HepG2 (cell line): ENCODE data around the gene KIRREL2. TPM values are rescaled to one million over a fixed set of nuclear protein-coding genes. Genes with fewer than 3 reads are reported as not detected.

Source experiments
- ATAC-seq: fragments of 200-7000 bp; cut with Tn5 transposase; 3 replicates; pipeline ENCODE4 v1.9.1; 2020; ENCODE audit warnings: mild to moderate bottlenecking, moderate library complexity
- BruUV-seq: library from RNA; stranded (reverse); fragments of 400-500 nt; replicated peaks from 2 replicates; lab custom pipeline; 2021; lab: Mats Ljungman, UMichigan
- CTCF ChIA-PET: fragments of 300-600 bp; formaldehyde crosslinking; extraction: SDS; loops from one replicate; lab custom pipeline; 2021; ENCODE audit warnings: low total read pairs, inconsistent platforms, low intra/inter-chr PET ratio; lab: Yijun Ruan, JAX
- POLR2A ChIA-PET: fragments of 350-600 bp; sonication (Branson Sonifier 250); formaldehyde crosslinking; loops from one replicate; lab custom pipeline; 2020; ENCODE audit warnings: antibody characterized with exemption, inconsistent platforms; lab: Yijun Ruan, JAX
- DNase-seq: peaks from one replicate; pipeline ENCODE4 v3.0.0-alpha.2; 2015; ENCODE audit warnings: low spot score
- FAIRE-seq: peaks from 3 replicates; lab custom pipeline; 2011; peaks lifted over from hg19 to GRCh38; lab: Jason Lieb, UNC
- H2AFZ ChIP-seq: one replicate; pipeline ENCODE4 v1.6.1; 2011; ENCODE audit warnings: low read length, inconsistent platforms
- H3K27ac ChIP-seq: fragments of 300-600 bp; 3 replicates; pipeline ENCODE4 v1.8.0; 2011; ENCODE audit warnings: mixed run types, mild to moderate bottlenecking, mixed read lengths, low read length, inconsistent platforms; ENCODE audit not compliant: insufficient read depth; ENCODE audit errors: extremely low read length
- H3K27me3 ChIP-seq, 2 experiments: fragments of 200-600 bp in 1 of 2; 2 replicates in 1 of 2; 3 replicates in 1 of 2; pipeline versions ENCODE4 v1.6.0 to v1.8.0; 2011; ENCODE audit warnings: low read length in 2 of 2, mild to moderate bottlenecking in 2 of 2, moderate library complexity in 2 of 2, inconsistent platforms in 1 of 2; ENCODE audit not compliant: insufficient read depth in 2 of 2, control insufficient read depth in 1 of 2
- H3K36me3 ChIP-seq, 2 experiments: fragments of 200-600 bp in 1 of 2; replicated peaks in 1 of 2; 2 replicates in 1 of 2; 3 replicates in 1 of 2; pipeline versions ENCODE4 v1.5.1 to v1.8.0; 2011; ENCODE audit warnings: low read length in 2 of 2, inconsistent platforms in 1 of 2; ENCODE audit not compliant: insufficient read depth in 2 of 2, control insufficient read depth in 1 of 2
- H3K4me1 ChIP-seq: 2 replicates; pipeline ENCODE4 v1.5.1; 2012; ENCODE audit warnings: low read length, inconsistent platforms; ENCODE audit not compliant: insufficient read depth
- H3K4me2 ChIP-seq: 2 replicates; pipeline ENCODE4 v1.6.0; 2011; ENCODE audit warnings: low read depth, low read length, inconsistent platforms
- H3K4me3 ChIP-seq, 3 experiments: fragments of 200-600 bp in 1 of 3; sonication (generic), shearing (Covaris generic) in 1 of 3; replicated peaks in 1 of 3; 2 replicates each; pipeline ENCODE4 v1.5.1; 2011 to 2016; ENCODE audit warnings: low read length in 3 of 3, inconsistent platforms in 2 of 3, low read depth in 2 of 3, mild to moderate bottlenecking in 2 of 3, control low read depth in 1 of 3, mixed read lengths in 1 of 3; ENCODE audit not compliant: insufficient read depth in 1 of 3
- H3K79me2 ChIP-seq: one replicate; pipeline ENCODE4 v1.6.1; 2011; ENCODE audit warnings: low read length, inconsistent platforms; ENCODE audit not compliant: insufficient read depth
- H3K9ac ChIP-seq: 2 replicates; pipeline ENCODE4 v1.6.0; 2011; ENCODE audit warnings: mild to moderate bottlenecking, low read depth, low read length, inconsistent platforms; ENCODE audit not compliant: insufficient read depth
- H3K9me3 ChIP-seq: 2 replicates; pipeline ENCODE4 v1.5.1; 2012; ENCODE audit warnings: mild to moderate bottlenecking, low read length
- H4K20me1 ChIP-seq: 2 replicates; pipeline ENCODE4 v1.6.0; 2011; ENCODE audit warnings: inconsistent platforms, mild to moderate bottlenecking, low read length, moderate library complexity; ENCODE audit not compliant: insufficient read depth
- ARID5B ChIP-seq: IDR thresholded peaks from 2 replicates; pipeline ENCODE4 v1.4.0; 2020; ENCODE audit warnings: mild to moderate bottlenecking, missing genetic modification reagents
- CCAR2 ChIP-seq: fragments of 200-400 bp; formaldehyde crosslinking; optimal IDR thresholded peaks from 2 replicates; pipeline ENCODE3; 2018; ENCODE audit warnings: low read depth, mild to moderate bottlenecking, low read length, moderate library complexity
- MATR3 ChIP-seq: sonication (generic); formaldehyde crosslinking; IDR thresholded peaks from 2 replicates; pipeline ENCODE4 v1.4.0; 2020; ENCODE audit warnings: missing genetic modification reagents
- ZBTB7B ChIP-seq: sonication (generic); formaldehyde crosslinking; IDR thresholded peaks from 2 replicates; pipeline ENCODE4 v1.4.0; 2020; ENCODE audit warnings: missing genetic modification reagents
- ZKSCAN1 ChIP-seq: fragments of 150-350 bp; IDR thresholded peaks from 2 replicates; pipeline ENCODE4 v1.6.1; 2014; ENCODE audit warnings: low read length
- ZNF318 ChIP-seq: sonication (generic); formaldehyde crosslinking; IDR thresholded peaks from 2 replicates; pipeline ENCODE4 v1.4.0; 2020; ENCODE audit warnings: mild to moderate bottlenecking, missing genetic modification reagents
- ZNF772 ChIP-seq: sonication (generic); formaldehyde crosslinking; IDR thresholded peaks from 2 replicates; pipeline ENCODE4 v1.5.0; 2020; ENCODE audit warnings: mild to moderate bottlenecking, missing genetic modification reagents
- WGBS: methylation state at CpG from one replicate; pipeline ENCODE4 v1.1.6; 2017; ENCODE audit warnings: low lambda C conversion rate; 5-methylcytosine and 5-hydroxymethylcytosine counted together
- in situ Hi-C: cut with HindIII; loops from 2 replicates; pipeline ENCODE4 v1.10.0; 2017; ENCODE audit warnings: low pct_unique_long_range_greater_than_20kb; ENCODE audit not compliant: extremely low pct_ligation_motif_present
- intact Hi-C: fragments of 100-400 bp; cut with micrococcal nuclease; formaldehyde crosslinking; loops from one replicate; pipeline ENCODE4 v1.10.0; 2022; ENCODE audit not compliant: unreplicated experiment
- polyA plus RNA-seq, 8 experiments: library from polyadenylated mRNA; depleted of rRNA in 3 of 8; stranded (reverse) in 7 of 8; unstranded in 1 of 8; fragments of >200 nt; fragmentation: Illumina TruSeq in 4 of 8; extraction: Trizol in 4 of 8; gene quantifications; 2 replicates each; pipeline versions ENCODE4 v1.2.1 to v1.2.3, GENCODE V29; 2011 to 2016; ENCODE audit warnings: low read depth in 4 of 8, missing spikeins in 1 of 8, mixed read lengths in 1 of 8; ENCODE audit not compliant: insufficient read depth in 1 of 8
- total RNA-seq, 5 experiments: library from RNA; depleted of rRNA; stranded (reverse); fragments of >200 nt; fragmentation: Illumina TruSeq; extraction: Trizol; gene quantifications; 2 replicates each; pipeline ENCODE4 v1.2.3, GENCODE V29; 2016; ENCODE audit warnings: low read depth in 1 of 5

Gene KIRREL2
- total and polyA plus RNA-seq, 2 of the 13 experiments (the other 11 are each of a cell fraction or from before 2014, with no cell fraction given), result 0.18 to 2.4 TPM

- Histone ChIP-seq H3K4me3 (no peak overlapping the region), H3K4me2 (no peak overlapping the region), H3K27me3 (no peaks in the 10 kb centered on the region; a peak in 2 of 5 replicates), H3K9me3 (no peaks in the 10 kb centered on the region), H3K79me2 (no peaks in the 10 kb centered on the region), H3K36me3 (no peaks in the 10 kb centered on the region), H4K20me1 (no peaks in the 10 kb centered on the region), H3K27ac (no peak overlapping the region), H2AFZ (no peak overlapping the region), H3K9ac (no peak overlapping the region), H3K4me1 (peaks cover 16% of the 10 kb centered on the region)
- ATAC-seq, result no peak
- in situ Hi-C loops (no loop called here), intact Hi-C loops (no loop called here)
- ChIA-PET CTCF (no interaction called here), POLR2A (no interaction called here)
- no TSS peak for BruUV-seq
- no peak for DNase-seq
- WGBS, result 48% methylated on average over 12 of the region's 12 CpGs
- TF ChIP-seq CCAR2 (no peak), ZKSCAN1 (no peak), ZBTB7B (no peak), ZNF772 (no peak), ZNF318 (CRISPR knock-in tag) (no peak), MATR3 (CRISPR knock-in tag) (no peak), ARID5B (CRISPR knock-in tag) (no peak)
- FAIRE-seq, result no peak
Observed at GRCh38 chr19:35871611-35872010, 14.9 kb downstream of the KIRREL2 start.
